ENCODE measurements around the gene UBA52. TPM values are rescaled to one million over a fixed set of nuclear protein-coding genes. Genes with fewer than 3 reads are reported as not detected.
"Not testable (repeated sequence)": the region's sequence is repeated elsewhere in the genome, so short reads cannot be mapped to it uniquely, and the experiment has no call there.

UBA52 gene
- total RNA-seq, 1 experiment from 2014 or later: 1,265 TPM

GRCh38 chr19:18591735-18592385 is 20.2 kb downstream of the UBA52 start:
- Histone ChIP-seq H3K4me1 (ENCODE audit: insufficient read depth, low read length) (peaks cover 8% of the 10 kb centered on the region; the same call in 1 of the 2 replicates), H2BK15ac (ENCODE audit: low read depth, low read length) (no peak overlapping the region), H2BK20ac (ENCODE audit: low read depth, low read length, poor library complexity, severe bottlenecking) (no peak overlapping the region), H3T11ph (ENCODE audit: low read length) (no peak overlapping the region), H2BK5ac (ENCODE audit: insufficient read length, low read length) (no peak overlapping the region), H2AK5ac (ENCODE audit: insufficient read length, low read length) (no peak overlapping the region), H3K56ac (ENCODE audit: insufficient read length, low read depth, low read length) (no peak overlapping the region), H3K4me2 (ENCODE audit: insufficient read depth, insufficient read length, low read length) (no peak overlapping the region), H2BK12ac (ENCODE audit: insufficient read length, low read depth, low read length) (no peak overlapping the region), H3K9me3 (ENCODE audit: control insufficient read depth, low read depth, low read length) (no peaks in the 10 kb centered on the region), H3K27ac (ENCODE audit: insufficient read length, low read depth, low read length) (no peak overlapping the region), H3K4ac (ENCODE audit: low read depth, low read length) (no peak overlapping the region), H3K79me1 (ENCODE audit: insufficient read depth, low read depth, low read length, poor library complexity, severe bottlenecking) (no peaks in the 10 kb centered on the region), H2BK120ac (ENCODE audit: low read depth, low read length, poor library complexity, severe bottlenecking) (no peak overlapping the region), H4K8ac (replicated peaks; ENCODE audit: insufficient read length, low read depth, low read length) (no peak overlapping the region), H3K23ac (ENCODE audit: insufficient read length, low read depth, low read length) (no peak overlapping the region), H3K14ac (ENCODE audit: insufficient read depth, low read length) (no peak overlapping the region), H3K18ac (ENCODE audit: insufficient read length, low read depth, low read length) (no peak overlapping the region), H3K79me2 (ENCODE audit: insufficient read depth, low read length) (no peaks in the 10 kb centered on the region), H4K20me1 (ENCODE audit: control insufficient read depth, insufficient read depth, insufficient read length) (no peaks in the 10 kb centered on the region), H3K27me3 (ENCODE audit: insufficient read depth, low read length) (no peaks in the 10 kb centered on the region), H3K23me2 (ENCODE audit: insufficient read length, low read depth, low read length, poor library complexity, severe bottlenecking) (peaks cover 28% of the 10 kb centered on the region), H2AFZ (ENCODE audit: low read length) (no peak overlapping the region), H3K9ac (ENCODE audit: extremely low read depth, insufficient read length, low read length) (no peak overlapping the region), H4K91ac (ENCODE audit: insufficient read length, low read depth, low read length) (no peak overlapping the region), H4K5ac (ENCODE audit: insufficient read length, low read depth, low read length) (no peak overlapping the region)
- WGBS (ENCODE audit: extremely low coverage, insufficient read length, low lambda C conversion rate): no CpG with 5 or more reads among the region's 22 CpGs
- H3K4me3 Mint-ChIP-seq: peak overlapping the region in 1 of 2 experiments; percentile 65; a peak in 2 of 5 replicates
- H3K27me3 Mint-ChIP-seq (ENCODE audit: low read depth): peaks cover 11% of the 10 kb centered on the region
- no peak overlapping the region for H3K27ac Mint-ChIP-seq
- H3K9me3 Mint-ChIP-seq: no peaks in the 10 kb centered on the region; a peak in 1 of 5 replicates
- peaks cover 3 to 16% (median 5%) of the 10 kb centered on the region in 3 experiments; a peak in 5 of 7 replicates for H3K36me3 Mint-ChIP-seq (ENCODE audit: insufficient read depth in 1 of 3, low read depth in 3 of 3)
- peaks cover 45 to 49% of the 10 kb centered on the region in 2 experiments for H3K4me1 Mint-ChIP-seq
- no peak for DNase-seq
- no peak for TF ChIP-seq CTCF (conservative IDR thresholded peaks at IDR 0.05)

GRCh38 chr19:18592732-18593131 is 21.1 kb downstream of the UBA52 start:
- not testable (repeated sequence) for H3K4ac ChIP-seq (ENCODE audit: low read depth, low read length); H4K20me1 ChIP-seq (ENCODE audit: control insufficient read depth, insufficient read depth, insufficient read length); H4K5ac ChIP-seq (ENCODE audit: insufficient read length, low read depth, low read length); H3K27ac ChIP-seq (ENCODE audit: insufficient read length, low read depth, low read length); H2BK12ac ChIP-seq (ENCODE audit: insufficient read length, low read depth, low read length); H4K8ac ChIP-seq (replicated peaks; ENCODE audit: insufficient read length, low read depth, low read length); H3K9me3 Mint-ChIP-seq; H3K27me3 ChIP-seq (ENCODE audit: insufficient read depth, low read length); H3K27ac Mint-ChIP-seq; H4K91ac ChIP-seq (ENCODE audit: insufficient read length, low read depth, low read length); H3K4me2 ChIP-seq (ENCODE audit: insufficient read depth, insufficient read length, low read length); H2BK120ac ChIP-seq (ENCODE audit: low read depth, low read length, poor library complexity, severe bottlenecking); H2AK5ac ChIP-seq (ENCODE audit: insufficient read length, low read length); H3K79me2 ChIP-seq (ENCODE audit: insufficient read depth, low read length); H3K18ac ChIP-seq (ENCODE audit: insufficient read length, low read depth, low read length); H3K56ac ChIP-seq (ENCODE audit: insufficient read length, low read depth, low read length); H3K9ac ChIP-seq (ENCODE audit: extremely low read depth, insufficient read length, low read length); H3K79me1 ChIP-seq (ENCODE audit: insufficient read depth, low read depth, low read length, poor library complexity, severe bottlenecking); H3K14ac ChIP-seq (ENCODE audit: insufficient read depth, low read length); H2AFZ ChIP-seq (ENCODE audit: low read length); H2BK20ac ChIP-seq (ENCODE audit: low read depth, low read length, poor library complexity, severe bottlenecking); H2BK5ac ChIP-seq (ENCODE audit: insufficient read length, low read length); H3T11ph ChIP-seq (ENCODE audit: low read length); H3K23ac ChIP-seq (ENCODE audit: insufficient read length, low read depth, low read length); H3K9me3 ChIP-seq (ENCODE audit: control insufficient read depth, low read depth, low read length); H3K4me1 ChIP-seq (ENCODE audit: insufficient read depth, low read length); DNase-seq; H2BK15ac ChIP-seq (ENCODE audit: low read depth, low read length)
- peaks cover 3 to 16% (median 5%) of the 10 kb centered on the region in 3 experiments; a peak in 5 of 7 replicates for H3K36me3 Mint-ChIP-seq (ENCODE audit: insufficient read depth in 1 of 3, low read depth in 3 of 3)
- peaks cover 47 to 52% of the 10 kb centered on the region in 2 experiments for H3K4me1 Mint-ChIP-seq
- WGBS (ENCODE audit: extremely low coverage, insufficient read length, low lambda C conversion rate): no CpG with 5 or more reads among the region's 5 CpGs
- H3K27me3 Mint-ChIP-seq (ENCODE audit: low read depth): peaks cover 11% of the 10 kb centered on the region
- peak overlapping the region in 1 of 2 experiments; percentile 77; a peak in 3 of 5 replicates for H3K4me3 Mint-ChIP-seq
- H3K23me2 ChIP-seq (ENCODE audit: insufficient read length, low read depth, low read length, poor library complexity, severe bottlenecking): peaks cover 28% of the 10 kb centered on the region

All from H9 (cell line).